GM10266 (cell line): ENCODE data around the gene TULP4.
"Not testable (repeated sequence)": the region's sequence is repeated elsewhere in the genome, so short reads cannot be mapped to it uniquely, and the experiment has no call there.

ENCODE experiments used
- DNase-seq: peaks from one replicate; pipeline ENCODE4 v3.0.0; 2012; ENCODE audit errors: extremely low spot score
- CTCF ChIP-seq: IDR thresholded peaks from 2 replicates; pipeline ENCODE4 v1.5.1; 2012; ENCODE audit warnings: mild to moderate bottlenecking, low read depth; ENCODE audit not compliant: control insufficient read depth, insufficient read depth; ENCODE audit errors: missing control alignments

TULP4 gene

DNA sequence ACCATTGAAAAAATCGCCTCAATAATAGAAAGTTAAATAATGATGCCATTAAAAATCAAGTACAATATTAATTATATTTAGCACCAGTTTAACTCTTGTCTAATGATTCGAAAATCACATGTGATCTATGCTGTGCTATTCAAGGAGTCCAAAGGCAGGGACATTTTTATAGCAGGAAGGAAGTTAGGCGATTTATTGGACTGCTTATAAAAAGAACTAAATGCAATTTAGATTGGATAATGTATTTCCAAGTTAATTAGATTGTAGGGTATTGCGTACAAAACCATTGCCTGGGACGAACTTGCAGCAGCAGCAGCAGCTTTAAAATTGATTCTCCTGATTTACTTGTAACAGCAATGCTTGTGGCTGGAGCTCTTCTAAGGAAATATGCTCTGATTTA, 160.2 kb downstream of the TULP4 start:
- no peak for TF ChIP-seq CTCF

GRCh38 chr6:158474961-158475343, 162.7 kb downstream of the TULP4 start:
- DNase-seq, result no peak
- TF ChIP-seq CTCF, result no peak

More for the DNA sequence above, 160.2 kb downstream of the TULP4 start:
- no peak for DNase-seq

DNA sequence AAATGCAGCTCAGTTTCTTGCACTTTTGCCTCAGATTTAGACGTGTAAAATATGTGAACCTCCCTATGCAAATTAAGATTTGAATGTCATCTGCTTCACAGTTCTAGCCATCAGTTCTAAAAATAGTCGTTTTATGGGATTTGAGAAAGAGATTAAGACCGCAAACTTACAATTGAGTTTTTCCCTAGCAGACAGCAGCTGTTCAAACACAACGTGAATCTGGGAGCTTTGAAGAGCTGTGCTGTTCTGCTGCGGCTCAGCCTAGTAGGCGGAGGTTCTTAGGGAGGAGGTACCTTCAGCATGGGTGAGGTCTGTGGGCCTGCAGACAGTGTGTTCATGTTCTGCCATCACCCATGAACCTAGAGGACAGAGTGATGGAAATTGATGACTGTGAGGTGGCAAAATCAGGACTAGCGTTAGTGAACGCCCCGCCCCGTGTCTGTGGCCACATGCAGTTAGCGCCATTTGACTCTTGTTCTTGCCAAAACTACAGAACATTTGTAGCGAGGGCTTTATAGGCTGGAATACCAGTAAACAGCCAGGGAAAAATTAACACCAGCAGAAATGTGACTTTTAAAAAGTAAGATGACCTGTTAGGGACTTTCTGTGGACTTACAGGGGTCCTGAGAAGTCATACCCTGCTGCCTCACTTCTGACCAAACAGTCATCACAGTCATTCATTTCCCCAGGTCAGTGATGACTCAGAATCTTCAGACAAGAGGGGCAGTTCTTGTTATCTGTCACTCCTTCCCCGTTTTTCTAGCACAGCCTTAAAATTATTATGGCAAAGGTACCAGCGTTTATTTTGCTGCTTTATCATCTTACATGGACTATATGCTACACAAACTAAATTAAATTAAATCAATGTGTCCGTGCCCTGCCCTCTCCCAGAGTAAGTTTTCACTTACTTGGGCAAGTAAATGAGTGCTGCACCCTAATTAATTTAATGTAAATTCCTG, 163.4 kb downstream of the TULP4 start:
- no peak for TF ChIP-seq CTCF
- DNase-seq, result peak; percentile 82

- no peak for TF ChIP-seq CTCF
- DNase-seq, result no peak
These were observed 164.1 kb downstream of the TULP4 start for GRCh38 chr6:158476389-158476788.

DNA sequence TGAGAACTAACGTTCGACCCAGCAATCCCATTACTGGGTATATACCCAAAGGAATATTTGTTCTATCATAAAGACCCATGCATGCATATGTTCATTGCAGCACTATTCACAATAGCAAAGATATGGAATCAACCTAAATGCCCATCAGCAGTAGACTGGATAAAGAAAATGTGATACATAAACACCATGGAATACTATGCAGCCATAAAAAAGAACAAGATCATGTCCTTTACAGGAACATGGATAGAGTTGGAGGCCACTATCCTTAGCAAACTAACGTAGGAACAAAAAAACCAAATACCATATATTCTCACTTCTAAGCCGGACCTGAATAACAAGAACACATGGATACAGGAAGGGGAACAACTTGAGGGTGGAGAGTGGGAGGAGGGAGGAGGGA, 165.5 kb downstream of the TULP4 start:
- DNase-seq, result not testable (repeated sequence)

DNA sequence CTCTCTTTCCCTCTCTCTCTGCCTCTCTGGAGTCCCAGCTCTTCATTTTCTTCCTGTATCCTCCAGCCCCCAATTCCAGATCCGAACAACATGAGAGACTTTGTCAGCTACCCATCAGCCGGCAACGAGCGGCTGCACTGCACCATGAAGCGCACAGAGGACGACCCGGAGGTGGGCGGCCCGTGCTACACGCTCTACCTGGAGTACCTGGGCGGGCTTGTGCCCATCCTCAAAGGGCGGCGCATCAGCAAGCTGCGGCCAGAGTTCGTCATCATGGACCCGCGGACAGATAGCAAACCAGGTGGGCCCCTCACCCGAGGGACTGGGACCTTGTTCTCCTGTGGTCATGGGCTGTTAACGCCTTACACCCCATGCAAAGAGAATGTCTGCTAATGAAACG, 168.7 kb downstream of the TULP4 start:
- no peak for DNase-seq
- no peak for TF ChIP-seq CTCF

DNA sequence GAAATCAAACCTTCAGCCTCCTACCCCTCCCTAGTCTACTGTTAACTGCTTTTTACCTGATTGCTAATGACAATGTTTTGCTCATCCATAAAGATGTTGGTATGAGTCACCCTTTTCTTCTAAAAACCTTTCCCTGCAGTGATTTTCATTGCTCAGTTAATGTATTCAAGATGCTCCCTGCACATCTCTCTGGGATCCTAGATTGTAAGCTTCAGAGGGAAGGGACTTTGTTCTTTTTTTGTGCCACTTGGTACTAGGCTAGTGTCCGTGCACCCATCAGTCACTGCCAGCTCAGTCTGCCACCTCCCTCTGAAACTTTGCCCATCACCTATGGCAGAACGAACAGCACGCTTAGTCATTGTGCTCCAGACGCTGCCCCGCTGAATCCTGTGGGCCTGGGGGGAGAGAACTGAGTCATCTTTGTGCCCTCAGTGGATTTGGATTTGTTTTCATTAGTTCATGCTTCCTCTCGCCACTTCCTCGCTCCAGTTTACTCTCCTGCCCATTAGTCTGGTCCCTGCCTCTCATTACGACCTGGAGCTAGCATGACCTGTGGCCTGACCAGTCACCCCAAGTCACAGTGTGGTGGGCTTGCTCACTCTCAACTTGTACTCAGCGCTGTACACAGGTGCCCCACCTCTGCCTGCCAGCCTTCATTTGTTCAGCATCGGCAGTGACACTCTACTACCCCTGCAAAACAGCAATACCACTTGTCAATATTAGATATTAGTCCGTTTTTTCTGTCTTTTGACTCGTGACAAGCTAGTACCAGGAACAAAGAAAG, 169.6 kb downstream of the TULP4 start:
- TF ChIP-seq CTCF, result no peak
- DNase-seq, result no peak
